GM12865 (cell line): Measurements from ENCODE around the gene DUSP2.

Experiments used
- DNase-seq: peaks from one replicate; pipeline ENCODE4 v3.0.0; 2010; ENCODE audit warnings: low read depth
- H3K4me3 ChIP-seq: 2 replicates; pipeline ENCODE4 v1.5.1; 2011; ENCODE audit warnings: mild to moderate bottlenecking, low read depth, low read length, control low read depth
- CTCF ChIP-seq: IDR thresholded peaks from 2 replicates; pipeline ENCODE4 v1.5.1; 2011; ENCODE audit warnings: low read length, control low read depth, low read depth, inconsistent platforms; ENCODE audit not compliant: insufficient read depth; ENCODE audit errors: missing control alignments

The DUSP2 gene

DNA sequence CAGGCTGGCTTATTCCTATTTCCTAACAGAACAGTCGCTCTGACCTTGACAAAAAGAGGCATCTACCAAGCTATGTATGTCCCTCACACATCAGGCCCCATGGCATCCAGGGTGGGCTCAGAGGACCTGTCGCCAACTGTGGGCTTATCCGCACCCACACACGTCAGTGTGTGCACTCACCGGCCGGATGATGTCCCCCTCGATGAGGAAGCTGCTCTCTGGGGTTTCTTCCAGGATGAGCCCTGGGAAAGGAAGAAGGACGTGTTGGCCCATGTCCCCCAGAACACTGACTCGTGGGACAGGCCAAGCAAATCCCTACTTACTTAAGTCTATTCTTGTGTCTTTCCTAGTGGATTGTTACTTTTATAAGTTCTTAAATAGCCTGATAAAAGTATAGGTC is 10.1 kb downstream of the DUSP2 start:
- no peak overlapping the region for H3K4me3 ChIP-seq
- no peak for TF ChIP-seq CTCF
- no peak for DNase-seq

DNA sequence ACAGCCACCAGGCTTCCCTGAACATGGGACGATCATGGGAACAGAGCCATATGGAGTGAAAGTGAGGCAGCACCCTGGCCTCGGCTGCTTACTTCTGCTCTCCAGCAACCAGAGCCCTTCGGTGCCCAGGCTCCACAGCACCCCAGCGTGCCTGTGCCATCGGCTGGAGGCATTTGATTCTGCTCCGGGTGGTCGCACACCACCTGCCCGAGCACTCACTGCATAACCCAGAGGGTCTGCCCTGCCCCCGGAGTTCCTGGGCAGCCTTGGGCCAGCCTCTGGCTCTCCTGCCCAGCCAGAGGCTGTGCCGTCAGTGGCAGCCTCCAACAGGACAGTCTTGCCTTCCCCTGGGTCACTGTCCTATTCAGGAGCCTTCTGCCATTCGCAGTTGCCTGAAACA is 10.8 kb downstream of the DUSP2 start:
- no peak overlapping the region for H3K4me3 ChIP-seq
- no peak for DNase-seq
- no peak for TF ChIP-seq CTCF

GRCh38 chr2:96131813-96132745 is 13.2 kb downstream of the DUSP2 start:
- TF ChIP-seq CTCF: no peak
- H3K4me3 ChIP-seq: no peak overlapping the region
- no peak for DNase-seq

GRCh38 chr2:96131152-96131812 is 14.0 kb downstream of the DUSP2 start:
- DNase-seq: no peak
- H3K4me3 ChIP-seq: no peak overlapping the region
- no peak for TF ChIP-seq CTCF

DNA sequence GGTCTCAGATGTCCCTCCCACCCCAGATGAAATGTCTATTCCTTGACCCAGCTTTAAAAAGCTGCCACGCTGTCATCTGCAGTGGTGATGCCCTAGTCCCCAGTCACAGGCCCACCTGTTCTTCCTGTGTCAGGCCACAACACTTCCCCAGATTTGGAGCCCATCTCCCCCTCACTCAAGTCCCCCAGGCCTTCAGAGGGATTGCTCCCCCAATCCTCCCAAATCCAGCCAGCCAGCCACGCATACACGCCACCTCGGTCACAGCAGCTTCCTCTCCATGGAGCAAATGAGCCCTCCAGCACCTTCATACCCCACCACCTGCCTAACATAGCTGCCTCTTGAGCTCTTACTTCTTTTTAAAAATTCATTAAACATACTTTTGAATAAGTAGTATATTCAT is 14.8 kb downstream of the DUSP2 start:
- DNase-seq: no peak
- TF ChIP-seq CTCF: no peak

DNA sequence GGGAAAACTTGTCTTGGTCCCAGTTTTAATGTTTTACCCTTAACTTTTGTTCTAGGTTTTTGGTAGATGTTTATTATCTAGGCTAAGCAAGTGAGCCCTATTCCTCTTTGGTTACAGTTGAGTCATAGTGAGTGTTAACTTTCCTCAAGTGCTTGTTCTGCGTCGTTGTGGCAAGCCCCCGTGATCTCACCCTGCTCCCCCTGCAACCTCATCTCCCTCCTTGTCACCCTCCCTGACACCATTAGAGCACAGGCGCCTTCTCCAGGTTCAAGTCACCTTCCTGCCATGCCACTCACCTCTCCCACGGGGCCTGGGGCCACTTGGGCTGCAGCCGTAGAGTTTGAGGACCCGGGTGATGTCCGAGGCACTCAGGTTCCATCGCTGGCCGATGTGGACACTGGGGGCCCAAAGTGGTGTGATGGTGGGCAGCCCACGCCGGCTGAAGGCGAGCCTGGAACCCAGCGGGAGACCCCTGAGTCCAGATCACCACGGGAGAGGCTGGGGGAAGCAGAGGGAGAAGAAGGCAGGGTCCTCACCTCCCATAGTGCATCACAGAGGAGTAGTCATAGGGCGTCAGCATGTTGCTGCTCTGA is 15.6 kb downstream of the DUSP2 start:
- TF ChIP-seq CTCF: no peak
- H3K4me3 ChIP-seq: no peak overlapping the region
- no peak for DNase-seq

More for the DNA sequence above, 14.8 kb downstream of the DUSP2 start:
- no peak overlapping the region for H3K4me3 ChIP-seq
